K562 (cell line): Measurements from ENCODE around the gene ACACB. TPM values are rescaled to one million over a fixed set of nuclear protein-coding genes. Genes with fewer than 3 reads are reported as not detected.

ENCODE experiments used
- ATAC-seq: fragments of 200-7000 bp; cut with Tn5 transposase; 3 replicates; pipeline ENCODE4 v1.9.1; 2020; ENCODE audit warnings: moderate library complexity
- BruUV-seq: library from RNA; stranded (reverse); fragments of 400-500 nt; replicated peaks from 2 replicates; lab custom pipeline; 2021; lab: Mats Ljungman, UMichigan
- CTCF ChIA-PET: fragments of 300-600 bp; formaldehyde crosslinking; extraction: SDS; loops from one replicate; lab custom pipeline; 2021; ENCODE audit warnings: low intra/inter-chr PET ratio; lab: Yijun Ruan, JAX
- POLR2A ChIA-PET: fragments of 300-600, 350-650 bp; sonication (Branson Sonifier 250); formaldehyde crosslinking; extraction: SDS; loops from one replicate; lab custom pipeline; 2021; ENCODE audit warnings: antibody characterized with exemption, inconsistent platforms; lab: Yijun Ruan, JAX
- DNase-seq, 4 experiments: peaks; one replicate each; pipeline versions ENCODE4 v3.0.0 to v3.0.0-alpha.2; 2011 to 2018; ENCODE audit warnings: low spot score in 3 of 4, mixed read lengths in 3 of 4; ENCODE audit errors: extremely low read depth in 1 of 4
- FAIRE-seq: peaks from 2 replicates; lab custom pipeline; 2011; peaks lifted over from hg19 to GRCh38; lab: Jason Lieb, UNC
- H2AFZ ChIP-seq: 2 replicates; pipeline ENCODE4 v1.6.0; 2011; ENCODE audit warnings: low read depth, low read length, control low read depth, inconsistent platforms
- H3K27ac ChIP-seq: fragments of 200-600 bp; 3 replicates; pipeline ENCODE4 v1.8.0; 2011; ENCODE audit warnings: low read depth, mild to moderate bottlenecking, control low read depth, inconsistent platforms, low read length, moderate library complexity, mixed read lengths; ENCODE audit errors: extremely low read depth
- H3K27me3 ChIP-seq, 2 experiments: fragments of 300-600 bp in 1 of 2; 2 replicates in 1 of 2; 3 replicates in 1 of 2; pipeline versions ENCODE4 v1.6.0 to v1.8.0; 2011; ENCODE audit warnings: inconsistent platforms in 2 of 2, low read length in 2 of 2, mild to moderate bottlenecking in 1 of 2, mixed read lengths in 1 of 2, moderate library complexity in 1 of 2; ENCODE audit not compliant: control insufficient read depth in 2 of 2, insufficient read depth in 2 of 2
- H3K36me3 ChIP-seq: fragments of 300-600 bp; 3 replicates; pipeline ENCODE4 v1.8.0; 2011; ENCODE audit warnings: mild to moderate bottlenecking, low read length, inconsistent platforms; ENCODE audit not compliant: control insufficient read depth, insufficient read depth
- H3K4me1 ChIP-seq, 2 experiments: fragments of 200-600 bp in 1 of 2; replicated peaks in 1 of 2; 2 replicates in 1 of 2; 3 replicates in 1 of 2; pipeline versions ENCODE4 v1.5.1 to v1.8.0; 2011; ENCODE audit warnings: inconsistent platforms in 2 of 2, low read length in 2 of 2, mild to moderate bottlenecking in 1 of 2, mixed read lengths in 1 of 2, moderate library complexity in 1 of 2; ENCODE audit not compliant: control insufficient read depth in 2 of 2, insufficient read depth in 2 of 2
- H3K4me2 ChIP-seq: 2 replicates; pipeline ENCODE4 v1.6.1; 2011; ENCODE audit warnings: low read length, control low read depth, inconsistent platforms, mixed read lengths; ENCODE audit not compliant: insufficient read depth
- H3K4me3 ChIP-seq: fragments of 200-600 bp; sonication (generic), shearing (Covaris generic); 2 replicates; pipeline ENCODE4 v1.5.1; 2016; ENCODE audit warnings: control low read depth, inconsistent platforms
- H3K79me2 ChIP-seq: fragments of 200-600 bp; 3 replicates; pipeline ENCODE4 v1.8.0; 2011; ENCODE audit warnings: low read length, inconsistent platforms; ENCODE audit not compliant: control insufficient read depth, insufficient read depth
- H3K9ac ChIP-seq, 2 experiments: 2 replicates each; pipeline versions ENCODE4 v1.6.0 to v1.6.1; 2011; ENCODE audit warnings: low read depth in 2 of 2, low read length in 2 of 2, control low read depth in 1 of 2, inconsistent platforms in 1 of 2, mild to moderate bottlenecking in 1 of 2, mixed read lengths in 1 of 2; ENCODE audit not compliant: insufficient read depth in 1 of 2
- H3K9me1 ChIP-seq: one replicate; pipeline ENCODE4 v1.6.0; 2011; ENCODE audit warnings: inconsistent platforms, mild to moderate bottlenecking, low read length, moderate library complexity; ENCODE audit not compliant: control insufficient read depth, insufficient read depth
- H3K9me3 ChIP-seq: replicated peaks from 2 replicates; pipeline ENCODE4 v1.5.1; 2011; ENCODE audit warnings: low read depth, low read length, inconsistent platforms; ENCODE audit not compliant: control insufficient read depth, insufficient read depth
- H4K20me1 ChIP-seq: replicated peaks from 2 replicates; pipeline ENCODE4 v1.6.1; 2011; ENCODE audit warnings: low read length, inconsistent platforms, mixed read lengths; ENCODE audit not compliant: control insufficient read depth, insufficient read depth
- ARID3B ChIP-seq: fragments of 250-450 bp; sonication (Bioruptor Pico); IDR thresholded peaks from 2 replicates; pipeline ENCODE4 v1.4.0; 2020; ENCODE audit warnings: borderline replicate concordance
- CBX2 ChIP-seq: fragments of 200-600 bp; sonication (generic); IDR thresholded peaks from one replicate; pipeline ENCODE4 v1.6.1; 2012; ENCODE audit warnings: mild to moderate bottlenecking, low read length, inconsistent platforms; ENCODE audit not compliant: insufficient read depth, poor library complexity, severe bottlenecking
- FOXK2 ChIP-seq, 2 experiments: fragments of 450-650 bp; IDR thresholded peaks in 1 of 2; conservative IDR thresholded peaks in 1 of 2; 2 replicates each; pipeline ENCODE4 v1.6.1; 2016; ENCODE audit warnings: low read depth in 2 of 2, mild to moderate bottlenecking in 1 of 2
- HMG20A ChIP-seq: fragments of 450-650 bp; formaldehyde crosslinking; conservative IDR thresholded peaks from 2 replicates; pipeline ENCODE4 v1.4.0; 2020; ENCODE audit warnings: mild to moderate bottlenecking, mixed read lengths
- HNRNPL ChIP-seq: fragments of 200-400 bp; formaldehyde crosslinking; IDR thresholded peaks from 2 replicates; pipeline ENCODE4 v1.6.1; 2017; ENCODE audit warnings: low read depth, mild to moderate bottlenecking, low read length
- NFRKB ChIP-seq: fragments of 450-650 bp; IDR thresholded peaks from 2 replicates; pipeline ENCODE4 v1.6.1; 2016; ENCODE audit warnings: low read depth
- NFYB ChIP-seq: IDR thresholded peaks from 2 replicates; pipeline ENCODE4 v1.6.1; 2011; ENCODE audit warnings: mild to moderate bottlenecking, moderate library complexity; ENCODE audit not compliant: insufficient read length; ENCODE audit errors: extremely low read depth
- RCOR1 ChIP-seq, 2 experiments: IDR thresholded peaks; 2 replicates each; pipeline ENCODE4 v1.6.1; 2012; ENCODE audit warnings: low read depth in 2 of 2, low read length in 2 of 2, borderline replicate concordance in 1 of 2, improper control_type of control experiment in 1 of 2
- SAFB ChIP-seq: fragments of 200-400 bp; formaldehyde crosslinking; IDR thresholded peaks from 2 replicates; pipeline ENCODE4 v1.6.1; 2017; ENCODE audit warnings: low read depth, low read length, borderline replicate concordance
- SMARCA4 ChIP-seq: fragments of 450-650 bp; IDR thresholded peaks from 2 replicates; pipeline ENCODE4 v1.6.1; 2016
- TAL1 ChIP-seq: fragments of 450-650 bp; IDR thresholded peaks from 2 replicates; pipeline ENCODE4 v1.6.1; 2016; ENCODE audit warnings: mild to moderate bottlenecking
- TOE1 ChIP-seq, 2 experiments: fragments of 450-650 bp in 1 of 2; sonication (generic) in 1 of 2; formaldehyde crosslinking in 1 of 2; IDR thresholded peaks; 2 replicates each; pipeline versions ENCODE4 v1.7.1 to v1.8.0; 2016 to 2022; ENCODE audit warnings: borderline replicate concordance in 2 of 2, mild to moderate bottlenecking in 2 of 2, antibody characterized with exemption in 1 of 2, inconsistent platforms in 1 of 2, low read depth in 1 of 2, missing genetic modification reagents in 1 of 2, moderate library complexity in 1 of 2
- XRCC3 ChIP-seq: fragments of 450-650 bp; IDR thresholded peaks from 2 replicates; pipeline ENCODE4 v1.6.1; 2017; ENCODE audit warnings: mild to moderate bottlenecking, moderate library complexity
- ZFP36 ChIP-seq: fragments of 150-350 bp; IDR thresholded peaks from 2 replicates; pipeline ENCODE4 v1.6.1; 2018; ENCODE audit warnings: low read length, low read depth; ENCODE audit not compliant: partially characterized antibody
- ZNF197 ChIP-seq: fragments of 200-800 bp; sonication (Bioruptor generic); IDR thresholded peaks from 2 replicates; pipeline ENCODE4 v1.6.1; 2016; ENCODE audit warnings: low read depth, missing genetic modification characterization, missing compliant biosample characterization
- ZNF212 ChIP-seq: fragments of 450-650 bp; formaldehyde crosslinking; IDR thresholded peaks from 2 replicates; pipeline ENCODE4 v1.4.0; 2020; ENCODE audit warnings: mild to moderate bottlenecking
- WGBS: fragments of 100-300 bp; shearing (Covaris generic); methylation state at CpG from one replicate; pipeline ENCODE4 v1.1.6; 2016; ENCODE audit warnings: low coverage, mixed read lengths; ENCODE audit not compliant: insufficient coverage; ENCODE audit errors: missing lambda C conversion rate; 5-methylcytosine and 5-hydroxymethylcytosine counted together
- in situ Hi-C: fragments of 300-500 bp; cut with MboI; formaldehyde crosslinking; loops from 4 replicates; pipeline ENCODE4 v1.15.0; 2018; ENCODE audit warnings: inconsistent platforms, mixed read lengths
- intact Hi-C: fragments of 100-400 bp; cut with micrococcal nuclease; formaldehyde crosslinking; loops from 2 replicates; pipeline ENCODE4 v1.14.2; 2022
- polyA plus RNA-seq, 8 experiments: library from polyadenylated mRNA; depleted of rRNA in 4 of 8; stranded (reverse) in 5 of 8; unstranded in 3 of 8; fragments of >200 nt; fragmentation: Nextera tagmentation in 2 of 8; fragmentation: Illumina TruSeq in 1 of 8; extraction: Ambion mirVana in 2 of 8; extraction: Trizol in 1 of 8; gene quantifications; 2 replicates each; pipeline versions ENCODE4 v1.2.1 to v1.2.3, GENCODE V29; 2011 to 2014; ENCODE audit warnings: inconsistent platforms in 1 of 8, missing spikeins in 1 of 8
- total RNA-seq, 7 experiments: library from RNA; depleted of rRNA in 6 of 7; stranded (reverse); fragments of >200 nt in 6 of 7; fragmentation: Illumina TruSeq in 2 of 7; extraction: Trizol in 2 of 7; gene quantifications; 2 replicates each; pipeline versions ENCODE4 v1.2.1 to v1.2.3, GENCODE V29; 2011 to 2021; ENCODE audit warnings: low replicate concordance in 1 of 7

The ACACB gene
- total and polyA plus RNA-seq, 9 of the 15 experiments (the other 6 are each of a cell fraction or from before 2014, with no cell fraction given) = 0.10 to 2.5 (median 0.83) TPM

GRCh38 chr12:109084425-109084824 lies 32.0 kb upstream of the ACACB start:
- WGBS = 88% methylated on average over 2 of the region's 2 CpGs

More at GRCh38 chr12:109084425-109084824, 32.0 kb upstream of the ACACB start:
- no peak for ATAC-seq
- no peak overlapping the region for H3K4me2 ChIP-seq
- no peaks in the 10 kb centered on the region for H3K79me2 ChIP-seq
- TF ChIP-seq XRCC3 (no peak), TOE1 (IDR thresholded peaks at IDR 0.05; ENCODE audit: borderline replicate concordance) (no peak), TOE1 (CRISPR knock-in tag; IDR thresholded peaks at IDR 0.05; ENCODE audit: borderline replicate concordance, low read depth) (no peak), ARID3B (no peak), CBX2 (no peak), ZNF197 (CRISPR knock-in tag) (no peak), HNRNPL (no peak), SMARCA4 (no peak), SAFB (no peak), HMG20A (CRISPR knock-in tag) (no peak), ZNF212 (CRISPR knock-in tag) (no peak), TAL1 (no peak), FOXK2 (conservative IDR thresholded peaks at IDR 0.05 in 1 of 2, IDR thresholded peaks at IDR 0.05 in 1 of 2; ENCODE audit: low read depth in 2 of 2) (no peak), NFRKB (no peak), NFYB (no peak), ZFP36 (no peak), RCOR1 (IDR thresholded peaks at IDR 0.05; ENCODE audit: borderline replicate concordance in 1 of 2, low read depth in 2 of 2, low read length in 2 of 2) (no peak)
- TF ChIP-seq, all 486 proteins: peak for 0
- Histone ChIP-seq H3K9me1 (no peaks in the 10 kb centered on the region), H3K4me1 (no peaks in the 10 kb centered on the region), H3K27me3 (no peaks in the 10 kb centered on the region), H3K36me3 (peaks cover 51% of the 10 kb centered on the region; the same call in 2 of the 3 replicates), H3K4me3 (no peak overlapping the region), H3K9me3 (no peaks in the 10 kb centered on the region; the same call in 1 of the 2 replicates), H2AFZ (no peak overlapping the region), H3K27ac (no peak overlapping the region), H3K9ac (no peak overlapping the region), H4K20me1 (no peaks in the 10 kb centered on the region)
- POLR2A ChIA-PET = interaction anchor here (1.4 kb wide), 1 partner anchor 22 kb away, joined by 5 read pairs; no protein-coding TSS in a partner anchor
- in situ Hi-C loops (no loop called here), intact Hi-C loops (no loop called here)
- CTCF ChIA-PET = no interaction called here
- no TSS peak for BruUV-seq
- FAIRE-seq (peak; percentile 19), DNase-seq (no peak)
